Retina (tissue), 1 donor: ENCODE results near the gene FLOT2.
"Not testable (repeated sequence)": the region's sequence is repeated elsewhere in the genome, so short reads cannot be mapped to it uniquely, and the experiment has no call there.

ENCODE experiments used
- DNase-seq: peaks from one replicate; pipeline ENCODE4 v3.0.0-alpha.2; 2016

The FLOT2 gene

DNA sequence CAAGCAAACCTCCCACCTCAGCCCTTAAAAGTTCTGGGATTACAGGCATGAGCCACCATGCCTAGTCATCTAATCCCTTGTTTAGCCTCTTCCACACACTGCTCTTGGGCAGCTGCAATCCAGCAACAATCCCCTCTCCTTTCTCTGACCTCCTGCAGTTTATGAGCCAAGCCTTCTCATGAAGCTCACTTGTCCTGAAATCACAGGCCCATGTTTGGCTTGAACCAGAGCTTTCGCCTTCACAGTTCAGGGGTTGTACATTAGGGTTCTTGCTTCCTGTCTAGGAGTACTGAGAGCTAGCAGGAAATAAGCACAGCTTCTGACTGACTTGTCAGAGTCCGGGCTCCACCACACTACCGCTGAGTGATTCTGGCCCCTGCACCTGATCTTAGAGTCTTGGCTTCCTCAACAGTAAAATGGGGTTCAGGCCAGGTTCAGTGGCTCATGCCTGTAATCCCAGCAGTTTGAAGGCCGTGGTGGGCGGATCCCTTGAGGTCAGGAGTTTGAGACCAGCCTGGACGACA is 26.4 kb downstream of the FLOT2 start:
- DNase-seq: no peak

DNA sequence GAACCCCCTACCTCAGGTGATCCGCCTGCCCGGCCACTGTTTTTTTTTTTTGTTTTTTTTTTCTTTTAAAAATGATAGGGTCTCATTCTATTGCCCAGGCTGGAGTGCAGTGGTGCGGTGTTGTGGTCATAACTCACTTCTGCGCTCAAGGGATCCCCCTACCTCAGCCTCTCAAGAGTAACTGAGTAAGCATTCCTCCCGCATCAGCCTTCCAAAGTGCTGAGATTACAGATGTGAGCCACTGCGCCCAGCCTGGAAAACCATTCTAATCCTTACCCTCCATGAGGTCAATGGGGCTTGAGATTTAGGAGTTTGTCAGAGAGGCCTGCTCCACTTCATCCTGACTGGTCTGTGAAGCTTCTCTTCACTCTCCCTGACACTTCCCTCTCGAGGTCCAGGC is 30.3 kb downstream of the FLOT2 start:
- DNase-seq: no peak

DNA sequence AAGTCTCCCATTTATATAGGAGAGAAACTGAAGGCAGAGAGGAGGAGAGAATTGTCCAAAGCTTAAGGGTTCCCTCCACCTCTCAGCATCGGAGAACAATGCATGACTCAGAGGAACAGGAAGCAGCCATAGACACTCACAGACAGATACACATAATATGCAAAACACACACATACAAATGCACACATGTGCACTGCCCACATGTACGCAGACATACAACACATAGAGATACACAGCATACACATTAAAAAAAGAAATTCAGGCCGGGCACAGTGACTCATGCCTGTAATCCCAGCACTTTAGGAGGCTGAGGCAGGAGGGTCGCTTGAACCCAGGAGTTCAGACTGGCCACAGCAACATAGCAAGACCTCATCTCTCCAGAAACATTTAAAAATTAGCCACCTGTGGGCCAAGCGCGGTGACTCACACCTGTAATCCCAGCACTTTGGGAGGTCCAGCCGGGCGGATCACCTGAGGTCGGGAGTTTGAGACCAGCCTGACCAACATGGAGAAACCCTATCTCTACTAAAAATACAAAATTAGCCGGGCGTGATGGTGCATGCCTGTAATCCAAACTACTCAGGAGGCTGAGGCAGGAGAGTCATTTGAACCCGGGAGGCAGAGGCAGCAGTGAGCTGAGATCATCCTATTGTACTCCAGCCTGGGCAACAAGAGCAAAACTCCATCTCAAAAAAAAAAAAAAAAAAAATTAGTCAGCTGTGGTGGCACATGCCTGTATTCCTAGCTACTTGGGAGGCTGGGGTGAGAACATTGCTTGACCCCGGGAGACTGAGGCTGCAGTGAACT is 31.4 kb downstream of the FLOT2 start:
- DNase-seq: no peak

GRCh38 chr17:28864991-28865849 is 32.3 kb downstream of the FLOT2 start:
- no peak for DNase-seq

- no peak for DNase-seq
These were observed 33.6 kb downstream of the FLOT2 start for GRCh38 chr17:28863953-28864352.

DNA sequence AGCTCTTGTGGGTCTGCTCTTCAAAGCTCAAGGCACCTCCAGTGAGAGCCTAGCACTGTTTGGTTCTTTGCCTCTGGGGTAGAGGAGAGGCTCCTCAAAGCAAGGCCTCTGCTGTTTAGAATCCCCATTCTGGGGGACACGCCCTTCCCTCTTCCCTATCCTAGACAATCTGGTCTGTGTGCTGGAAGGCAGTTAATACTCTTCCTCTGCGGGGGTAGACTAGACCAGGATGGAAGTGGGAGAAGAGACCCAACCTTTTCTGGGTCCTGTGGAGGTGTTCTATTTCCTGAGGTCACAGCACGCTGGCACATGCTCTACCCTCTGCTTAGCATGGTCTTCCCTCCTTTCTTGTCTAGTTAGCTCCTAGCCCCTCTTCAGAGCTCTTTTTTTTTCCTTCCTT is 35.0 kb downstream of the FLOT2 start:
- DNase-seq: no peak

- DNase-seq: no peak
These were observed 35.9 kb downstream of the FLOT2 start for GRCh38 chr17:28861393-28862203.

DNA sequence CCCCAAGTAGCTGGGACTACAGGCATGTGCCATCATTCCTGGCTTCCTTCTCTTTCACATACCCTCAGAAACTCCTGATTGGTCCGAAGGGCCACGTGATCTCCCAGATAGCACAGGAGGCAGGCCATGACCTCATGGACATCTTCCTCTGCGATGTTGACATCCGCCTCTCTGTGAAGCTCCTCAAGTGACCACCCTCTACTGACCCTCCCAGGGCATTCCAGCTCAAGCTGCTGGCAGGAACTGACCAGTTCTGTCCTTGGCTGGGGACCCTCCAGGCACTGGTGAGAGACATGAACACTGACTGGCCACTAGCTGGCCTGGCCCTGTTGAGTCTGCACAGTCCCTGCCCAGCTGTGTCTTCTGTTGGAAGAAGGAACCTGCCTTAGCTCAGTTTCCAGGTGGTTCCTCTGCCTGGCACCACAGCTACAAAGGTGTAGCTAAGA is 37.1 kb downstream of the FLOT2 start:
- no peak for DNase-seq

- no peak for DNase-seq
These were observed 38.7 kb downstream of the FLOT2 start for GRCh38 chr17:28858801-28859355.

DNA sequence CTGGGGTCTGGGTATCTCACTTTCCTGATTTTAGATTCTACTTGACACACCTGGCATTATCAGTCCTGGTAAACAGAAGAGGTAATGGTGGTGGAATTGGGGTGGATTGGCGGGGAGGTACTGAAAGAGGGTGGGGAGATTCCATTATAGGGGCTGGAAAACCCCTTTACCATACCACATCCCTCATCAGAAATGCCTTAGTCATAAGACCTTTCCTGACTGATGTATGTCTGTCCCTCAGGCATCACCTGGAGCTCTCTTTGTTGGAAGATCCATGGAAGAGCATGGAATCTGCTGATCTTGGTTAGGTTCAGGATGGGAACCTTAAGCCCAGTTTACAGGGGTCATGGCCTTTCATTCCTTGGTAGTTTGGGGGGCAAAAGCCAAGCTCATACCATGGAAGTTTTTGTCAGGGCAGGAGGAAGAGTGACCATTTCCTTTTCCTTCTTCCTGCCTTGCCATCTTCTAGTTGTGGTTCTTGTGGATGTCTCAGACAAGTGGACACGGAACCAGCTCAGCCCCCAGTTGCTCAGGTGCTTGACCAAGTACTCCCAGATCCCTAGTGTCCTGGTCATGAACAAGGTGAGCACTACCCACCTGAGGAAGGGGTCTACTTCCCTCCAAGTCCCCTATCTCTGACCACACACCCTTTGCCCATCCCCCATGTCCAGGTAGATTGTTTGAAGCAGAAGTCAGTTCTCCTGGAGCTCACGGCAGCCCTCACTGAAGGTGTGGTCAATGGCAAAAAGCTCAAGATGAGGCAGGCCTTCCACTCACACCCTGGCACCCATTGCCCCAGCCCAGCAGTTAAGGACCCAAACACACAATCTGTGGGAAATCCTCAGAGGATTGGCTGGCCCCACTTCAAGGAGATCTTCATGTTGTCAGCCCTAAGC is 39.4 kb downstream of the FLOT2 start:
- no peak for DNase-seq

DNA sequence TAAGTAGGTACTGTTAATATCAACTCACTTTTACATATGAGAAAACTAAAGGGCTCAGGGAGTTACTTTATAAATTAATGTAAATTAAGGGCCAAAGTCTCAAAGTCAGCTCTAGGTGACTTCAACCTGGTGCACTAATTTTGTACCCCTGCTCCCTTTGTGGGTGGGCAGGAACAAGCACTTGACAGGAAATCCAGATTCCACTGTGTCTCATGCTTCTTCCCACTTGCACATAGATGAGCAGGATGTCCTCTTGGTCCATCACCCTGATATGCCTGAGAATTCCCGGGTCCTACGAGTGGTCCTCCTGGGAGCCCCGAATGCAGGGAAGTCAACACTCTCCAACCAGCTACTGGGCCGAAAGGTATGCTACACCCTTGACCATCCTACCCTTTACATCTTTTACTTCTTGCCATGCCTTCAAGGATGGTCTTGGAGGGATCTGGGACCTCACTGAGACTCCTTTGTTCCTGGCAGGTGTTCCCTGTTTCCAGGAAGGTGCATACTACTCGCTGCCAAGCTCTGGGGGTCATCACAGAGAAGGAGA is 41.4 kb downstream of the FLOT2 start:
- no peak for DNase-seq

- DNase-seq: no peak
These were observed 42.2 kb downstream of the FLOT2 start for GRCh38 chr17:28855336-28855679.

DNA sequence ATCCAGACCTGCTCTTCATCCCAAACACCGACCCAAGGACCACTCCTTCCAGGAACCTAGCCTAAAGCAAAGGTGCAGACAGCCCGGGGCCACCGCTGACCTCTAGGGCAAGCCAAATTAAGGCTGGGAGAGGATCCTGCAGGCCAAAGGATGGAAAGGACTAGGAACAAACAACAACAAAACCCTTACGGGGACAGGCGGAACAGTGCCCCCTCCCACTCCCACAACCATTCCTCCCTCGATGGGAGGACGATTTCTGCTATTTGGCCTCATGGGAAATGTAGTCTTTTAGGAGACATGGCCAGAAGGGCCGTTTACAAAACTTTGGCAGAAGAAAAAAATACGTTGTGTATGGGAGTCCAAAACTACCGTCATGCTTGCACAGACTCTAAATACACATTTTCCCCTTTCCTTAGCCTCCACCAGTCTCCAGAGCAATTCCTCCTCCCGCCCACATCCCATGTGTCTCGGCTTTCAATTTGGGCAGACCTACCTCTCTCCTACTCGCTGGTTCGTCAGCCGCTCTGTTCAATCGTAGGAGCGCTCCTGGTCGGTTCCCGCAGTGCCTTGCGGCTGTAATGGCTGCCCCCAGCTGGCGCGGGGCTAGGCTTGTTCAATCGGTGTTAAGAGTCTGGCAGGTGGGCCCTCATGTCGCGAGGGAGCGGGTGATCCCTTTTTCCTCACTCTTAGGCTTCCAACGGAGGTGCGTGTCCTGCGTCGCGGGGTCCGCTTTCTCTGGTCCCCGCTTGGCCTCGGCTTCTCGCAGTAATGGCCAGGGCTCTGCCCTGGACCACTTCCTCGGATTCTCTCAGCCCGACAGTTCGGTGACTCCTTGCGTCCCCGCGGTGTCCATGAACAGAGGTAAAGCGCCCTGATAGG is 42.8 kb downstream of the FLOT2 start, which contains the start of gene ERAL1:
Gene ERAL1, plus strand, starts transcription at position 560 of the 879 bp plus-strand sequence. Its CDS starts 19 bp downstream, at position 579.
- peak; percentile 94 for DNase-seq

- no peak for DNase-seq
These were observed 44.2 kb downstream of the FLOT2 start for GRCh38 chr17:28853295-28853694.

DNA sequence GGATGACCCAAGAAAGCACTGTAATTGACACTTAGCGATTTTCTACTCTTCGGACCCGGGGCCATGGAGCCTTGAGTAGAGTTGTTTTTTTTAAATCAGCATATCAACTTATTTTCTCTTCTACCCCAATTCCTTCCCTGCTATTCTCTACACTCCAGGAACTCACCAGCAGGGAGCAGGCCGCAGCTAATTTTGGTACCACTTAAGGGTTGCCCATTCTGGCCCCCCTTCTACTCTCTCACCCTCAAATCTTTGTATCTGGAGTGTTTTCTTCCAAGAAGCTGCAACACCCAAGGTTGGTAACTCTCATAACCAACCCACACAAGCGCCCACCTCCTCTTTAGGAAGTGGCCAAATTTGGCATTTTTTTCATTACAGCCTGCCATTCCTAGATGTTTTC is 48.3 kb downstream of the FLOT2 start:
- no peak for DNase-seq

DNA sequence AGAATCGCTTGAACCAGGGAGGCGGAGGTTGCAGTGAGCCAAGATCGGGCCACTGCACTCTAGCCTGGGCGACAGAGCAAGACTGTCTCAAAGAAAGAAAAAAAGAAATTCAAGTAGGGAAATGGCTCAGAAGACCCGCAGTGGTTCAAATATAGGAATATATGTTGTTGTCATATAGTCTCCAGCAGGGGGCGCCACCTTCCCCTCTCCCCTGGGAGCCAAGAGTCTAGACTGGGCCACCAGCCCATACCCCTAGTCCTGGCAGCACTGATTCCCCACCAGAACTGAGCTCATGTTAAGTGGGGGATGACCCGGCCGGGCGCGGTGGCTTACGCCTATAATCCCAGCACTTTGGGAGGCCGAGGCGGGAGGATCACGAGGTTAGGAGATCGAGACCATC is 48.9 kb downstream of the FLOT2 start:
- not testable (repeated sequence) for DNase-seq

DNA sequence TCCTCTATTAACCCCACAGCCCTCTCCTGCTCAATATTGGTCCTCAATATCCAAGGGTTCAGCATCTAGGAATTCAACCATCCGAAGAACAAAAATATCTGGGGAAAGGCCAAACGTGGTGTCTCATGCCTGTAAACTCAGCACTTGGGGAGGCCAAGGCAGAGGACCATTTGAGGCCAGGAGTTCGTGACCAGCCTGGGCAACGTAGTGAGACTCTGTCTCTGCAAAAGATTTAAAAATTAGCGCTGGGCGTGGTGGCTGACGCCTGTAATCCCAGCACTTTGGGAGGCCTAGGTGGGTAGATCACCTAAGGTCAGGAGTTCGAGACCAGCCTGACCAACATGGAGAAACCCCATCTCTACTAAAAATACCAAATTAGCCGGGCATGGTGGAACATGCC is 50.8 kb downstream of the FLOT2 start:
- not testable (repeated sequence) for DNase-seq

GRCh38 chr17:28846231-28846630 is 51.3 kb downstream of the FLOT2 start:
- DNase-seq: no peak

DNA sequence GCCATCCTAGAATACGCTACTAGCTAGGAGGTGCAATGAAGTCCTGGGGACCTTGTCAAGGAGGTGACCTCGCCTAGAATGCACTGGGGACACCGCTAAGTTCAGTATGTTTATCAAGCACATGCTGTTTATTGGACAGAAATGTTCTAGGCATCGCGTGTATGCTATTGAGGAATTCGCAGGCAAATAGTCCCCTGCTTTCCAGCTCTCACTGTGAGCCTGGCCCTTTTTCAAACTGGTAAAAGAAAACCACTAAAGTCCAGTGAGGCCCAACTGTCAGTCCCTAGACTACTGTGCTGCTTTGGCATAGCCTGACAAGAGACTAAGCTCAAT is 53.8 kb downstream of the FLOT2 start:
- DNase-seq: no peak
